Ovary (tissue), 9 donors: ENCODE measurements around the gene CAPN8. TPM values are rescaled to one million over a fixed set of nuclear protein-coding genes. Genes with fewer than 3 reads are reported as not detected.

Experiments
- DNase-seq, 5 donors: peaks; one replicate each; pipeline ENCODE4 v3.0.0-alpha.2; 2019 to 2020
- H3K27ac ChIP-seq, 2 donors: fragments of 200-600 bp; one replicate each; pipeline versions ENCODE4 v1.5.1 to v1.8.0; 2019 to 2022
- H3K27me3 ChIP-seq: fragments of 200-600 bp; one replicate; pipeline ENCODE4 v1.8.0; 2022
- H3K36me3 ChIP-seq: fragments of 200-600 bp; sonication (generic); one replicate; pipeline ENCODE4 v1.5.1; 2019
- H3K4me1 ChIP-seq: one replicate; pipeline ENCODE4 v1.8.1; 2013; ENCODE audit warnings: mild to moderate bottlenecking, moderate library complexity; ENCODE audit not compliant: insufficient read depth
- H3K4me3 ChIP-seq: fragments of 200-600 bp; sonication (generic); one replicate; pipeline ENCODE4 v1.5.1; 2017
- H3K9me3 ChIP-seq, 2 donors: fragments of 200-600 bp in 1 of 2; sonication (generic) in 1 of 2; one replicate each; pipeline versions ENCODE4 v1.5.1 to v1.8.1; 2013 to 2019; ENCODE audit warnings: mild to moderate bottlenecking in 1 of 2, moderate library complexity in 1 of 2
- EP300 ChIP-seq: sonication (generic); formaldehyde crosslinking; IDR thresholded peaks from one replicate; pipeline ENCODE4 v1.6.1; 2017; ENCODE audit warnings: antibody characterized with exemption
- POLR2A ChIP-seq: fragments of 450-650 bp; IDR thresholded peaks from one replicate; pipeline ENCODE4 v1.6.1; 2017; ENCODE audit warnings: antibody characterized with exemption, mild to moderate bottlenecking, moderate library complexity
- WGBS, 3 donors: extraction: QIAGEN DNeasy Blood & Tissue Kit in 1 of 3; methylation state at CpG; one replicate each; pipeline versions ENCODE4 v1.1.5 to v1.1.7; 2013 to 2017; 5-methylcytosine and 5-hydroxymethylcytosine counted together
- intact Hi-C, 4 donors: fragments of 100-400 bp; cut with DNase I; formaldehyde crosslinking; loops; one replicate each; pipeline versions ENCODE4 v1.11.0 to v1.15.1; 2022 to 2023
- polyA plus RNA-seq, 2 donors: library from polyadenylated mRNA; stranded (reverse); fragments of 200-250 nt in 1 of 2; fragments of 350-450 nt in 1 of 2; fragmentation: Illumina TruSeq in 1 of 2; extraction: RNeasy Lipid Tissue Mini Kit (QIAGEN cat#74804) in 1 of 2; gene quantifications; one replicate each; pipeline ENCODE4 v1.2.3, GENCODE V29; 2013 to 2014
- total RNA-seq, 7 donors: library from RNA; depleted of rRNA in 2 of 7; stranded (reverse); fragments of >200 nt in 2 of 7; fragmentation: NEBNext Ultra II Directional in 3 of 7; extraction: Animal tissue kit (Norgen Biotek cat#: 25700) in 3 of 7; gene quantifications; one replicate each; pipeline versions ENCODE4 v1.1.0 to v1.2.4, GENCODE V29; 2016 to 2023
- TF ChIP-seq, protein P1 (sequence below), 3 donors: fragments of 450-650 bp in 2 of 3; fragments of 200-600 bp in 1 of 3; IDR thresholded peaks; one replicate each; pipeline versions ENCODE4 v1.5.1 to v1.8.0; 2016 to 2022; ENCODE audit warnings: antibody characterized with exemption in 3 of 3, mild to moderate bottlenecking in 1 of 3
- donor health status: DM: no; HTN: no; CAD: no; lungs with moderate emphysema.
- donor health status: DM: no; HTN: no; CAD: no.
- donor health status: Bipolar disorder and iron deficiency.
- donor health status: DM: yes; HTN: yes; CAD: no.
- donor health status: DM: no; HTN: no; CAD: no.
- donor health status: DM: yes; HTN: yes; CAD: no.

The CAPN8 gene
- total and polyA plus RNA-seq, 9 donors = 0.10 to 4.4 (median 0.88) TPM; not detected in 2

DNA sequence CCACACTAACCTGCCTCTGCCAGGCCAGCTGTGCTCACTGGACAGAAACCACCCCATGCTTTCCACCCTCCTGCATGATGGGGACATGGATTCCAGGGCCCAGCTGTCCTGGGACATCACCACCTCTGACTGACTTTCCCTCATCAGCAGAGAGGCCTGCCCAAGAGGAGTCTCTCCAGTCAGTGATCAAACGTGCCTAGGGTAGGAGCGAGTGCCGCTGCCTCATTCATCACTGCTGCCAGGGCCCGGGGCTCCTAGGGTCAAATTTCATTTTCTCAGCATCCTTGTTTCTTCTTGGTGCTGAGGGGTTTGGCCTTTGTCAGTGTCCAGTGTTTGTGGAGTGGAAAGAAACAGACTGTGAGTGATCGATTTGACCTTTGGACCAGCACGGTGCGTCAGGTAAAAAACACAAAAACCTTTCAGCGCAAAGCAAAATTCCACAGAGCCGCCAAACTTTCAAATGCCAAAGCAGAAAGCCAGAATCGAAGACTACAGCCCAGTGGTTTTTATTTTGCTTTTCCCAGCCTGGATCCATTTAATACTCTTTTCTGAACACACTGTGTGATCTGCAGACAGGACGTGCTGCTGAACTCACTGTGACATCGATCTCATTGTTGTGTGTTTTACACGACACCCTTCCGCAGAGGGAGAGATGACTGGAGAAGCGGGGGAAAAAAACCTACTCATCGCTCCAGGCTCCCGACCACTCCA, 43.2 kb downstream of the CAPN8 start:
- no peak for TF ChIP-seq EP300
- TF ChIP-seq POLR2A = no peak
- TF ChIP-seq, protein P1, sequence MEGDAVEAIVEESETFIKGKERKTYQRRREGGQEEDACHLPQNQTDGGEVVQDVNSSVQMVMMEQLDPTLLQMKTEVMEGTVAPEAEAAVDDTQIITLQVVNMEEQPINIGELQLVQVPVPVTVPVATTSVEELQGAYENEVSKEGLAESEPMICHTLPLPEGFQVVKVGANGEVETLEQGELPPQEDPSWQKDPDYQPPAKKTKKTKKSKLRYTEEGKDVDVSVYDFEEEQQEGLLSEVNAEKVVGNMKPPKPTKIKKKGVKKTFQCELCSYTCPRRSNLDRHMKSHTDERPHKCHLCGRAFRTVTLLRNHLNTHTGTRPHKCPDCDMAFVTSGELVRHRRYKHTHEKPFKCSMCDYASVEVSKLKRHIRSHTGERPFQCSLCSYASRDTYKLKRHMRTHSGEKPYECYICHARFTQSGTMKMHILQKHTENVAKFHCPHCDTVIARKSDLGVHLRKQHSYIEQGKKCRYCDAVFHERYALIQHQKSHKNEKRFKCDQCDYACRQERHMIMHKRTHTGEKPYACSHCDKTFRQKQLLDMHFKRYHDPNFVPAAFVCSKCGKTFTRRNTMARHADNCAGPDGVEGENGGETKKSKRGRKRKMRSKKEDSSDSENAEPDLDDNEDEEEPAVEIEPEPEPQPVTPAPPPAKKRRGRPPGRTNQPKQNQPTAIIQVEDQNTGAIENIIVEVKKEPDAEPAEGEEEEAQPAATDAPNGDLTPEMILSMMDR (IDR thresholded peaks at IDR 0.05) = no peak
- no peaks in the 10 kb centered on the region for H3K27me3 ChIP-seq
- no peak for DNase-seq
- 78 to 82% (median 79%) methylated on average over 17 of the region's 17 CpGs for WGBS, 3 donors
- no peaks in the 10 kb centered on the region for H3K4me1 ChIP-seq
- intact Hi-C loops = no loop called here
- no peaks in the 10 kb centered on the region for H3K9me3 ChIP-seq
- H3K36me3 ChIP-seq = no peaks in the 10 kb centered on the region
- no peak overlapping the region for H3K4me3 ChIP-seq
- no peak overlapping the region for H3K27ac ChIP-seq

DNA sequence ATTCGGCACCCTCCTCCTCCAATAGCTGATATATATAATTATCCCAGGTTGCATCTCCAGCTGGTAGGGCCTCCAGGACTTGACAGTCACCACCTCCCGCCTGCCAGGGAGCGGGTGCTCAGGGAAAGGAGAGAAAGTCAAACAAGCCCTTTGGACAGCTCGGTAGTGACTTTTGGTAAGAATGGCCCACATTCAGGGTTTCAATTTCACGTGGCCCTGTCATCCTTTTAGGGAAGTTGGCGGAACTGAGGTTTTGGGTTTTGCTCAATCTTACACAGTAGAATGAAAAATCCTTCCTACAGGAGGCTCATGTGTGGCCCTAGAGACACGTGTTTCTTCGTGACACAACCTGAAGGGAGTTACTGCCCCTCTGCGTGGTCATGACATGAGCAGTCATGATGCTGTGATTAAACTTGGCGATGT, 44.2 kb downstream of the CAPN8 start:
- H3K27me3 ChIP-seq = no peaks in the 10 kb centered on the region
- TF ChIP-seq POLR2A (no peak), EP300 (no peak)
- TF ChIP-seq, protein P1 (IDR thresholded peaks at IDR 0.05) = no peak
- no peak for DNase-seq
- intact Hi-C loops = no loop called here
- no peaks in the 10 kb centered on the region for H3K36me3 ChIP-seq
- H3K27ac ChIP-seq = no peak overlapping the region
- WGBS, 3 donors = 89 to 95% (median 91%) methylated on average over 10 of the region's 10 CpGs
- H3K9me3 ChIP-seq = no peaks in the 10 kb centered on the region
- H3K4me3 ChIP-seq = no peak overlapping the region
- H3K4me1 ChIP-seq = no peaks in the 10 kb centered on the region

DNA sequence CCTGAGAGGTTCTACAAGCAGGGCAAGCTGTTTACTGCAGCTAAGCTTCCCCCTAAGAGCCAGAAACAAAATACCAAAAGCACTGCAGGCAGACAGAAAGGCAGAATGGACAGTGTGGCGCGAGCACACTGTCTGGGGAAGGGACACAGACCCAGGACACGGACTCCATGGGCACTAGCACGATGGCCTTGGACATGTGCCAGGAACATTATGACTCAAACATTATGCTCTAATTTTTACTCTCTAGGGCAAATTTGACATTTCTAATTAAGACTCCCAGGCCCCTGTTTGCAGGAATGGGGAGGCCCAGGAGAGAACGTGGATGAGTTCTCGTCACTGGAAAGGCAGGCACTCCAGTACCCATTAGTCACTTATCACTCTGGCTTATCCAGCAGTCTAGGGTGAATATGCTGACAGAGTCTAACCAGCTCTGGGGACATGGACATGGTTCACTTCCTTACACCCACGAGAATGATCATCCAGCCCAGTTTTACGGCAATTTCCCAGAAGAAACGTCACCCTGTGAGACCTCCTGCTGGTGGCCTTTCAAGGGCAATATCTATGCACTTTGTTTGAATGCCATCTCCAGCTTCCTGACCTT, 45.1 kb downstream of the CAPN8 start:
- intact Hi-C loops = no loop called here
- H3K9me3 ChIP-seq = no peaks in the 10 kb centered on the region
- no peaks in the 10 kb centered on the region for H3K36me3 ChIP-seq
- H3K4me3 ChIP-seq = no peak overlapping the region
- DNase-seq = no peak
- H3K27me3 ChIP-seq = no peaks in the 10 kb centered on the region
- H3K4me1 ChIP-seq = no peaks in the 10 kb centered on the region
- H3K27ac ChIP-seq = no peak overlapping the region
- WGBS, 3 donors = 76 to 83% (median 80%) methylated on average over 9 of the region's 9 CpGs
- TF ChIP-seq, protein P1 (IDR thresholded peaks at IDR 0.05) = no peak
- TF ChIP-seq EP300 (no peak), POLR2A (no peak)

DNA sequence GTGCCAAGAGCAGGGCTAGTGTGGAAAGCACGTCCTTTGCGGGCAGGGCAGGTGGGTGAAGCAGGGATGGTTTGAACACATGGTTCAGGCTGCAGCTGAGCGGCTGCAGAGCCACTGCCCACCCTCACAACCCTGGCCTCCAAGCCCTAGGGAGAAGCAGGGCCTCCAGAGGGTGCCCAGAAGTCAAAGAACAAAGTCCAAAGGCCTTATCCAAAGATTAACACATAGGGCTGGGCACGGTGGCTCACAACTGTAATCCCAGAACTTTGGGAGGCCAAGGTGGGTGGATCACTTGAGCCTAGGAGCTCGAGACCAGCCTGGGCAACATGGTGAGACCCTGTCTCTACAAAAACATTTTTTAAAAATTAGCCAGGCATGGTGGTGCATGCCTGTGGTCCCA, 46.8 kb downstream of the CAPN8 start:
- intact Hi-C loops = no loop called here
- H3K27ac ChIP-seq = no peak overlapping the region

More for the DNA sequence above, 46.8 kb downstream of the CAPN8 start:
- no peaks in the 10 kb centered on the region for H3K36me3 ChIP-seq
- no peaks in the 10 kb centered on the region for H3K4me1 ChIP-seq
- H3K27me3 ChIP-seq = no peaks in the 10 kb centered on the region
- DNase-seq = no peak
- whole genome bisulfite sequencing, 3 donors = 92 to 99% (median 92%) methylated on average over 5 of the region's 5 CpGs
- TF ChIP-seq, protein P1 (IDR thresholded peaks at IDR 0.05) = no peak
- TF ChIP-seq EP300 = no peak
- H3K4me3 ChIP-seq = no peak overlapping the region
- no peaks in the 10 kb centered on the region for H3K9me3 ChIP-seq
